Astrocyte of the cerebellum (primary cell): Measurements from ENCODE around the gene DDX4.
"Not testable (repeated sequence)": the region's sequence is repeated elsewhere in the genome, so short reads cannot be mapped to it uniquely, and the experiment has no call there.

Experiments used
- DNase-seq: peaks from one replicate; pipeline ENCODE4 v3.0.0-alpha.2; 2011; ENCODE audit warnings: low read depth
- H3K4me3 ChIP-seq: 2 replicates; pipeline ENCODE4 v1.5.1; 2011; ENCODE audit warnings: mild to moderate bottlenecking, low read depth, low read length, moderate library complexity
- in situ Hi-C: cut with HindIII; loops from 2 replicates; pipeline ENCODE4 v1.10.0; 2017; ENCODE audit warnings: low sequenced_read_pairs
- TF ChIP-seq, protein P1 (sequence below): IDR thresholded peaks from 2 replicates; pipeline ENCODE4 v1.5.1; 2012; ENCODE audit warnings: low read length, low read depth, moderate library complexity, mild to moderate bottlenecking; ENCODE audit errors: missing control alignments

Gene DDX4

DNA sequence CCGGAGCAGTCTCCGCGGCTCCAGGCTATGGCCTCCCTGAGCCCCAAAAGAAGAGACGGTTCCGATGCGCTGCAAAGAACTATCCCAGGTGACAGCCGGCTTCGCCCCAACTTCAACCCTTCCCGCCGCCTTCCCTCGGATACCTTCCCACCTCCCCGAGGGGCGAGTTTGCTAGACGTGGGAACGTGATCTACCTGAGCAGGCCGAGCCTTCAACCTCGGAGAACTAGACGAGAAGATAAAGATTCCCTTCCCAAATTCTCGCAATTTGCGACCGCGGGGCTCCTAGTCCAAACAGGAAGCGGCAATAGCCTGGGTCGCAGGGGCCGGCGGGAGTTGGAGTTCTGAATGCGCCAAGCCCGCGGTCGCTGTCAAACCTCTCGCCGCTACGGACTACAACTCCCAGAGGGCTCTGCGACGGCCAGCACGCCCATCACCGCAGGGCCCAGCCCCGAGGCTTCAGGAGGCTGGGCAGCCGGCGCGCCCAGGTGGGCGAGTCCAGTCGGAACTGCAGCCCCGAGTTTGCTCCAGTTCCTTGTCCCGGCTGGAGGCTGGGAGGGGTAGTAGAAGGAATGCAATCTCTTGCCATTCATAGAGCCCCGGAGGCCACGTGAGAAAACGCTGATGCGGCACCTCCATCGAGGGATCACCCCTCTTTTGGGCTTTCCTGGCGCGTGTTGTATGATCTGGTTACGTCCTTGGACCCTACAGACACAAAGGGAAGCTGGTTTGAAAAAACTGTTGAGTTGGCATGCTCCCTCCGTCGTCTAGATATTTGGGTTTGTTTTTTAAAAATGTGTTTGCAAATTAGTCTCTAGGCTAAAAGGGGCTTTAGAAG, 25.6 kb upstream of the DDX4 start, which contains the start of gene SLC38A9:
Gene SLC38A9, minus strand, starts transcription at position 302 of the 837 bp plus-strand sequence. CDS start 14,366 bp downstream, outside the sequence.
- TF ChIP-seq, protein P1, sequence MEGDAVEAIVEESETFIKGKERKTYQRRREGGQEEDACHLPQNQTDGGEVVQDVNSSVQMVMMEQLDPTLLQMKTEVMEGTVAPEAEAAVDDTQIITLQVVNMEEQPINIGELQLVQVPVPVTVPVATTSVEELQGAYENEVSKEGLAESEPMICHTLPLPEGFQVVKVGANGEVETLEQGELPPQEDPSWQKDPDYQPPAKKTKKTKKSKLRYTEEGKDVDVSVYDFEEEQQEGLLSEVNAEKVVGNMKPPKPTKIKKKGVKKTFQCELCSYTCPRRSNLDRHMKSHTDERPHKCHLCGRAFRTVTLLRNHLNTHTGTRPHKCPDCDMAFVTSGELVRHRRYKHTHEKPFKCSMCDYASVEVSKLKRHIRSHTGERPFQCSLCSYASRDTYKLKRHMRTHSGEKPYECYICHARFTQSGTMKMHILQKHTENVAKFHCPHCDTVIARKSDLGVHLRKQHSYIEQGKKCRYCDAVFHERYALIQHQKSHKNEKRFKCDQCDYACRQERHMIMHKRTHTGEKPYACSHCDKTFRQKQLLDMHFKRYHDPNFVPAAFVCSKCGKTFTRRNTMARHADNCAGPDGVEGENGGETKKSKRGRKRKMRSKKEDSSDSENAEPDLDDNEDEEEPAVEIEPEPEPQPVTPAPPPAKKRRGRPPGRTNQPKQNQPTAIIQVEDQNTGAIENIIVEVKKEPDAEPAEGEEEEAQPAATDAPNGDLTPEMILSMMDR, result no peak
- peak within 1 kb of the TSS; percentile 99 for H3K4me3 ChIP-seq
- peak; percentile 82 for DNase-seq
- in situ Hi-C loops, result no loop called here

GRCh38 chr5:55713871-55714270, 24.0 kb upstream of the DDX4 start:
- DNase-seq, result no peak
- in situ Hi-C loops, result no loop called here
- TF ChIP-seq, protein P1, result no peak
- no peak overlapping the region for H3K4me3 ChIP-seq

GRCh38 chr5:55714339-55714738, 23.5 kb upstream of the DDX4 start:
- H3K4me3 ChIP-seq, result no peak overlapping the region
- DNase-seq, result no peak
- in situ Hi-C loops, result no loop called here
- TF ChIP-seq, protein P1, result peak; percentile 4

DNA sequence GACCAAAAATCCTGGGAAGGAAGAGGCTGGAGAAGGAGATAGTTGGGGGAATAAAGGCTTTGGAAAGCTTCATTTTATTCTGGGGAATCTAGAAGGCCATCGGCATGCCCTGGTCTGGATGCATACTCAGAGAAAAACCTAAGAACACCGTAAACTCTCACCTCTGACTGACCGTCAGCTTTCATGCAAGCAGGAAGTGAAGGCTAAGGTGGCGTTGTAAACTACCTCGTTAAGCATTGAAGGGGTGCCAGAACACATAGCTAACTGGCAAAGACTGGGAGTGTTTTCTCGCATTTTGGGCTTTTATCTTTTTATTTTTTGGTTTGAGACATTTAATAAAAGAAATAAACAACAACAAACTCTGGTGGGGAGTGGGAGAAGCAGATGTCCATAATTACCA, 23.1 kb upstream of the DDX4 start:
- H3K4me3 ChIP-seq, result no peak overlapping the region
- TF ChIP-seq, protein P1, result no peak

DNA sequence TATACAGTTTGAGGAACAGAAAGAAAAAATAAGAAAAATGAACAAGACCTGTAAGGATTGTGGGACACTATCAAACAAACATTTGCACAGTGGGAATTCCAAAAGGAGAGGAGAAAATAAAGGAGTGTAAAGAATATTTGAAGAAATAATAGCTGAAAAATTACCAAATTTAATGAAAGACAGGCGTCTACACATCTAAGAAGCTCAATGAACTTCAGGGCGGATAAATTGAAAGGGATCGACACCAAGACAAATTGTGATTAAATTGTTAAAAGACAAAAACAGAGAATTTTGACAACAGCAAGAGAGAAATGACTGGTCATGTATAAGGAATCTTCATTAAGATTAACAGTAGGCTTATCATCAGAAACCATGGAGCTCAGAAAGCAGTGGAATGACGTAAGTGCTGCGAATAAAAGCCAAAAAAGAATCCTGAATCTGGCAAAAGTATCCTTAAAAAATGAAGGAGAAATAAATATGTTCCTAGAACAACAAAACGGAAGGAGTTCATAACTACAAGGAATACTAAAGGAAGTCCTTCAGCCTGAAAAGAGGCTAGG, 22.3 kb upstream of the DDX4 start:
- in situ Hi-C loops, result no loop called here
- no peak overlapping the region for H3K4me3 ChIP-seq
- DNase-seq, result no peak
- TF ChIP-seq, protein P1, result no peak

More for the DNA sequence above, 23.1 kb upstream of the DDX4 start:
- in situ Hi-C loops, result no loop called here
- no peak for DNase-seq

- in situ Hi-C loops, H3K4me3 ChIP-seq, DNase-seq: not testable (repeated sequence)
Measured at GRCh38 chr5:55719026-55719425, 18.8 kb upstream of the DDX4 start.

DNA sequence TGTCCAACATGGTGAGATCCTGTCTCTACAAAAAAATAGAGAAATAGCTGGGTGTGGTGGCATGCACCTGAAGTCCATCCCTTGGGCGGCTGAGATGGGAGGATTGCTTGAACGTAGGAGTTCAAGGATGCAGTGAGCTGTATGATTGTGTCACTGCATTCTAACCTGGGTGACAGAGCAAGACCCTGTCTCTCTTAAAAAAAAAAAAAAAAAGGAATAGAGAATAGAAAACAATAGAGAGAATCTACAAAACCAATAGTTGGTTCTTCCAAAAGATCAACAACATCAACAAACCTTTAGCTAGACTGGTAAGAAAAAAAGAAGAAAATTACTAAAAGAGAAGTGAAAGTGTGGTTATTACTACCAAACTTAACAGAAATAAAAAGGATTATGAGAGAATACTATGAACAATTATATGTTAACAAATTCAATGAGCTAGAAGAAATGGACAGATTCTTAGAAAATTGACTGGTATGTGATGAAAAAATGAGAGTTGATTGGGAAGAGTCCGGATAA, 17.6 kb upstream of the DDX4 start:
- no peak overlapping the region for H3K4me3 ChIP-seq
- no peak for DNase-seq
- TF ChIP-seq, protein P1, result no peak
- in situ Hi-C loops, result no loop called here
